GM21619 (cell line): ENCODE data around the gene KLHL30.

Source experiments
- ATAC-seq: cut with Tn5 transposase; IDR thresholded peaks from one replicate; pipeline ENCODE4 v1.9.1; 2021; ENCODE audit not compliant: unreplicated experiment

Gene KLHL30

GRCh38 chr2:238144262-238144661 lies 5.8 kb downstream of the KLHL30 start:
- no peak for ATAC-seq

- ATAC-seq: no peak
These were observed 6.6 kb downstream of the KLHL30 start for GRCh38 chr2:238145046-238145445.

GRCh38 chr2:238145851-238146250 lies 7.4 kb downstream of the KLHL30 start:
- ATAC-seq: no peak

- ATAC-seq: no peak
These were observed 8.5 kb downstream of the KLHL30 start for GRCh38 chr2:238146884-238147544.

GRCh38 chr2:238148981-238149380 lies 10.5 kb downstream of the KLHL30 start:
- no peak for ATAC-seq

- ATAC-seq: no peak
These were observed 11.5 kb downstream of the KLHL30 start for GRCh38 chr2:238149841-238150572.

- ATAC-seq: no peak
These were observed 12.2 kb downstream of the KLHL30 start for GRCh38 chr2:238150686-238151085.

GRCh38 chr2:238151205-238151604 lies 12.7 kb downstream of the KLHL30 start:
- no peak for ATAC-seq

- ATAC-seq: no peak
These were observed 13.3 kb downstream of the KLHL30 start for GRCh38 chr2:238151628-238152235.

GRCh38 chr2:238152771-238153688 lies 14.6 kb downstream of the KLHL30 start:
- no peak for ATAC-seq

GRCh38 chr2:238154570-238154969 lies 16.1 kb downstream of the KLHL30 start:
- no peak for ATAC-seq

GRCh38 chr2:238155051-238155760 lies 16.7 kb downstream of the KLHL30 start:
- no peak for ATAC-seq

GRCh38 chr2:238155761-238156694 lies 17.6 kb downstream of the KLHL30 start:
- no peak for ATAC-seq

- no peak for ATAC-seq
These were observed 19.1 kb downstream of the KLHL30 start for GRCh38 chr2:238157506-238158017.

- no peak for ATAC-seq
These were observed 19.6 kb downstream of the KLHL30 start for GRCh38 chr2:238158018-238158508.

GRCh38 chr2:238158509-238159070 lies 20.1 kb downstream of the KLHL30 start, which contains the start of gene ERFE:
Gene ERFE, plus strand, starts transcription at chr2:238158970. Its CDS starts 38 bp downstream, at chr2:238159008.
- peak; percentile 60 for ATAC-seq

- ATAC-seq: peak; percentile 24
These were observed 20.6 kb downstream of the KLHL30 start for GRCh38 chr2:238159071-238159539.

GRCh38 chr2:238159661-238160205 lies 21.3 kb downstream of the KLHL30 start:
- ATAC-seq: no peak
